ENCODE measurements around the gene ABCC8.

GRCh38 chr11:17386331-17387084 lies 90.1 kb downstream of the ABCC8 start:
- TF ChIP-seq CTCF (IDR thresholded peaks at IDR 0.05) (peak; percentile 61), ZNF512 (CRISPR knock-in tag; IDR thresholded peaks at IDR 0.05; ENCODE audit: borderline replicate concordance) (no peak), MAX (CRISPR knock-in tag; IDR thresholded peaks at IDR 0.05) (peak; percentile 61; the same call in 1 of the 2 replicates), NR2C2 (CRISPR knock-in tag; IDR thresholded peaks at IDR 0.05) (no peak), PRDM15 (CRISPR knock-in tag; IDR thresholded peaks at IDR 0.05) (no peak), ZNF423 (CRISPR knock-in tag; IDR thresholded peaks at IDR 0.05) (no peak), CREB1 (CRISPR knock-in tag; IDR thresholded peaks at IDR 0.05) (no peak), ZNF138 (CRISPR knock-in tag; conservative IDR thresholded peaks at IDR 0.05) (no peak)

Measured in WTC11 (cell line).